ENCODE results near the gene CYP4F8. TPM values are rescaled to one million over a fixed set of nuclear protein-coding genes. Genes with fewer than 3 reads are reported as not detected.
"Not testable (repeated sequence)": the region's sequence is repeated elsewhere in the genome, so short reads cannot be mapped to it uniquely, and the experiment has no call there.

CYP4F8 gene
- total RNA-seq, 1 experiment from 2014 or later = not detected

DNA sequence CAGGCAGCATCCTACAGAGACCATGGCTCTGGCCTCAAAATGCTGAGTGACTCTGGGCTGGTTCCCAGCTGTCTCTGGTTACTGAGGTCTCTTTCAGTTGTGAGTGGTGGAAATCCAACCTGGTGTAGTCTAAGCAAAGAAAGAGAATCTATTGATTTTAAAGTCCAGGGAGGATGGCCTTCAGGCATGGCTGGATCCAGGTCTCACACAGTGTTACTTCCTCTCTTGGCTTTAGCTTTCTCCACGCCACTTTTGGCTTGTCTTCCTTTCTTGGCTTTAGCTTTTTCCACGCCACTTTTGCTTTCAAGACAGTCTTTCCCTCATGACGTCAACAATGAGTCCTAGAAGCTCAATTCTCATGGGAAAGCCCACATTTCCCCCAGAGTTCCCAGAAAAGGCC is 29.8 kb downstream of the CYP4F8 start:
- H3K36me3 ChIP-seq (replicated peaks; ENCODE audit: control insufficient read depth, insufficient read depth, low read length) = no peaks in the 10 kb centered on the region
- H3K4me3 ChIP-seq (ENCODE audit: insufficient read depth, low read depth, low read length) = no peak overlapping the region
- H3K27me3 ChIP-seq (ENCODE audit: control insufficient read depth, insufficient read depth, low read length) = no peaks in the 10 kb centered on the region
- no peak for DNase-seq

DNA sequence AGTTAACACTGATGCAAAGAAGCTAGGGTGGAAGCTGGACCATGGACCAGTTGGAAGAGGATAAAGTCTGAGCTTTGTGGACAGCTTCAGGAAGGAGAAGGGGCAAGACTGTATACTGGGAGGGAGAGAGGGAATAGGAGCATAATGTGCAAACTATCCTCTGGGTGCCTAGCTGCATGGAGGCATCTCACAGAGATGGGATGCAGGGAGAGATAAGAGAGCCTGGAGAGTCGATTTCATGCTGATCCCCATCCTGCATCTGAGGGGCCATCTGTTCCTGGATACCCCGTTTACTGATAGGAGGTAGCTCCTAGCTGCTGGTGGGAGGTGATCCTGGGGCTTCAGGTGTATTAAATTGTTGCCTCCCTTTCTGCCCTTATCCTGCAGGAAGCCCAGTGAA is 34.5 kb downstream of the CYP4F8 start:
- no peak overlapping the region for H3K4me3 ChIP-seq (ENCODE audit: insufficient read depth, low read depth, low read length)

DNA sequence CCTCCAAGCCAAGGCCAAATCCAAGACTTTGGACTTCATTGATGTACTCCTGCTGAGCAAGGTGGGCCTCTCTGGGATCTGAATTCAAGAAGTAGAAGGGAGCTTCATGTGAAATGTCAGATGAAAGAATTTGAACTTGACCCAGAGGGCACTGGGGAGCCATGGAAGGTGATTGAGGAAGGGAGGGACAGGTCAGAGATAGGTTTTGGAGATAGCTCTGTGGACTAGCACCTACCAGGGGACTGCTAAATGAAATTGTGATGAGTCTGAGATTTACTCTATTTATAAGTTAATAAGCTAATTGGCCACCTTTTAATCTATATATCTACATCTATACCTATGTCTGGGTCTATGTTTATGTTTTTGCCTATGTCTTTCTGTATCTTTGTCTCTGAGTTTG is 35.1 kb downstream of the CYP4F8 start:
- not testable (repeated sequence) for H3K27me3 ChIP-seq (ENCODE audit: control insufficient read depth, insufficient read depth, low read length); DNase-seq; H3K36me3 ChIP-seq (replicated peaks; ENCODE audit: control insufficient read depth, insufficient read depth, low read length); H3K4me3 ChIP-seq (ENCODE audit: insufficient read depth, low read depth, low read length)

More for the DNA sequence above, 34.5 kb downstream of the CYP4F8 start:
- DNase-seq = no peak
- Histone ChIP-seq H3K36me3 (replicated peaks; ENCODE audit: control insufficient read depth, insufficient read depth, low read length) (no peaks in the 10 kb centered on the region), H3K27me3 (ENCODE audit: control insufficient read depth, insufficient read depth, low read length) (no peaks in the 10 kb centered on the region)

DNA sequence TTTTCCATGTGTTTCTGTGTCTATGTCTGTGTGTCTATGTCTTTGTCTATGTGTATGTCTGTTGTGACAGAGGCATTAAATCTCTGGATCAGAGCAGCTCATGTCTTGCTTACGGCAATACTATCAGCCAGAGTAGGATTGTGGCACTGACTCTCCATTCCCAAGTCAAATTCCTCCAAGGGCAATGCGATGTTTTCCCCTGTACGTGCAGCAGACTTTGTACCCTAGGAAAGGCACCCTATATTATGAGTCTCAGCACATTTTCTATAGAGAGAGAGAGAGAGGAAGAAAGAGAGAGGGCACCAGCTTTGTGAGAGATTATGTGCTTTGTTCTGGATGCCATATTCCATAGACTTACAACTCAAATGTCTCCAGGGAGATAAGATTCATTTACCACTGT is 36.8 kb downstream of the CYP4F8 start:
- no peaks in the 10 kb centered on the region for H3K27me3 ChIP-seq (ENCODE audit: control insufficient read depth, insufficient read depth, low read length)
- DNase-seq = no peak
- no peaks in the 10 kb centered on the region for H3K36me3 ChIP-seq (replicated peaks; ENCODE audit: control insufficient read depth, insufficient read depth, low read length)
- H3K4me3 ChIP-seq (ENCODE audit: insufficient read depth, low read depth, low read length) = no peak overlapping the region

DNA sequence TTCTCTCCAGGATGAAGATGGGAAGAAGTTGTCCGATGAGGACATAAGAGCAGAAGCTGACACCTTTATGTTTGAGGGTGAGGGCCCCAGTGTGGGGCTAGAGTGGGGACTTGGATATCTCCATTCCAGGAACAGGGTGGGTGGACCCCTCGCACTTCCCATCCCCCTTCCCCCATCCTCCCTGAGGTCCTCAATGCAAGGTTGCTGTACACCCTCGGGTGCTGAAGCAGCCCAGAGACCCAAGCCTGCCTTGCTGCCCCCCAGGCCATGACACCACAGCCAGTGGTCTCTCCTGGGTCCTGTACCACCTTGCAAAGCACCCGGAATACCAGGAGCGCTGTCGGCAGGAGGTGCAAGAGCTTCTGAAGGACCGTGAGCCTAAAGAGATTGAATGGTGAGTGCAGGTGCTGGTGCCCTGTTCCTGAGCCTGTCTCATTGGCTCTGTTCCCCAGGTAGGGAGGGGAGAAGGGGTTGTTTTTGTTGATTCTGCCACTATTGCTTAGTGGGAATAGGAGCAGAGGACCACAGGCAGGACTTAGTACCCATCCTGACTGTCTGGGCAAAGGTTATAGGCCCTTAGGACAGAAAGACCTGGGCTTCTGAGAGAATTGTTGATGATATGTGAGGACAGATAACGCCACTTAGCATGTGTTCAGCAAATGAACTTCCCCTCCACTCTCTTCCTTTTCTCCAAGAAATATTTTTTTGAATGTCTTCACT is 37.7 kb downstream of the CYP4F8 start:
- DNase-seq = no peak
- H3K36me3 ChIP-seq (replicated peaks; ENCODE audit: control insufficient read depth, insufficient read depth, low read length) = no peaks in the 10 kb centered on the region
- no peak overlapping the region for H3K4me3 ChIP-seq (ENCODE audit: insufficient read depth, low read depth, low read length)
- no peaks in the 10 kb centered on the region for H3K27me3 ChIP-seq (ENCODE audit: control insufficient read depth, insufficient read depth, low read length)

DNA sequence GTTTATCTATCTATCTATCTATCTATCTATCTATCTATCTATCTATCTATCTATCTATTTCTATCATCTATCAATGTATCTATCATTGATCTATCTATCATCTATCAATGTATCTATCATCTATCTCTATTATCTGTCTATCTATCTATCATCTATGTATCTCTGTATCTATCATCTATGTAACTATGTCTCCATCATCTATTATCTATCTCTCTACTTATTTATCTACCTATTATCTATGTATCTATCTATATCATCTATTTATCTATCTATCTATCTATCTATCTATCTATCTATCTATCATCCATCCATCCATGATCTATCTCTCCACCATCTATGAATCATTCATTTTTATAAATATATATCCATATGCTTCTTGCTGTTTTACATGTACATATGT is 41.4 kb downstream of the CYP4F8 start:
- H3K27me3 ChIP-seq (ENCODE audit: control insufficient read depth, insufficient read depth, low read length) = no peaks in the 10 kb centered on the region

DNA sequence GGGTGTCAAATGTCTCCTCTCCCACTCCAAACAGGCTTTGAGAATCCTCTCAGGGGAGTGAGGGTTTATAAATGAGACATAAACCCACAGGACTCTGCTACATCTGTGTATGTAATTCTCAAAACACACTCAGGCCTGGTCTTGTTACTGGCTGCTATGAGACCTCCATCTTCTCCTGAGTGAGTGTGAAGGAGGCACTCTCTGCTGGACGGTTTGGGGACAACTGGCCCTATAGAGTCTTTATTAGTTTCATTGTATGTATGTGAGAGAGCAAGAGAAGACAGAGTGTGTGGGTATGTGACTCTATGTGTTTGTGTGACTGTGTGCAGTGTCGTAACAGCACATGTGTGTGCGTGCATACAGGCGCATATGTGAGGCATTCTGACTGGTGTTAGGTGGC is 48.2 kb downstream of the CYP4F8 start:
- Histone ChIP-seq H3K4me3 (ENCODE audit: insufficient read depth, low read depth, low read length) (no peak overlapping the region), H3K27me3 (ENCODE audit: control insufficient read depth, insufficient read depth, low read length) (no peaks in the 10 kb centered on the region), H3K36me3 (replicated peaks; ENCODE audit: control insufficient read depth, insufficient read depth, low read length) (no peaks in the 10 kb centered on the region)

More for the DNA sequence above, 41.4 kb downstream of the CYP4F8 start:
- DNase-seq = no peak
- no peaks in the 10 kb centered on the region for H3K36me3 ChIP-seq (replicated peaks; ENCODE audit: control insufficient read depth, insufficient read depth, low read length)
- no peak overlapping the region for H3K4me3 ChIP-seq (ENCODE audit: insufficient read depth, low read depth, low read length)

DNA sequence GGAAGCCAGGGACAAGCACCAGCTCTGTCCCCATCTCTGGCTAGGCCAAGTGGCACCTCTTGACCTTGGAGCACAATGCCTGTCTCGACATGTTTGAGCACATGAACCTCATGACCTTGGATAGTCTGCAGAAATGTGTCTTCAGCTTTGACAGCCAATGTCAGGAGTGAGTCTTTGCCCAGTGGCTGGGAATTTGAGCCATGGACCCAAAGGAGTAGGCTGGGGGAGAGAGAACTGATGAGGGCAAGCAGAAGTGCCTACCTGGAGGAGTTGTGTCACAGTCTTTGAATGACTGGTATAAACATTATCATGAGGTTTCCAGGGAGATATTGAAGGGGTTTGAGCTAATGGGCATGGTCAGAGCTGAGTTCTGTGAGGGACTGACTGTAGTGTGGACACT is 51.2 kb downstream of the CYP4F8 start:
- Histone ChIP-seq H3K36me3 (replicated peaks; ENCODE audit: control insufficient read depth, insufficient read depth, low read length) (no peaks in the 10 kb centered on the region), H3K27me3 (ENCODE audit: control insufficient read depth, insufficient read depth, low read length) (no peaks in the 10 kb centered on the region), H3K4me3 (ENCODE audit: insufficient read depth, low read depth, low read length) (no peak overlapping the region)
- DNase-seq = no peak

More for the DNA sequence above, 48.2 kb downstream of the CYP4F8 start:
- no peak for DNase-seq

DNA sequence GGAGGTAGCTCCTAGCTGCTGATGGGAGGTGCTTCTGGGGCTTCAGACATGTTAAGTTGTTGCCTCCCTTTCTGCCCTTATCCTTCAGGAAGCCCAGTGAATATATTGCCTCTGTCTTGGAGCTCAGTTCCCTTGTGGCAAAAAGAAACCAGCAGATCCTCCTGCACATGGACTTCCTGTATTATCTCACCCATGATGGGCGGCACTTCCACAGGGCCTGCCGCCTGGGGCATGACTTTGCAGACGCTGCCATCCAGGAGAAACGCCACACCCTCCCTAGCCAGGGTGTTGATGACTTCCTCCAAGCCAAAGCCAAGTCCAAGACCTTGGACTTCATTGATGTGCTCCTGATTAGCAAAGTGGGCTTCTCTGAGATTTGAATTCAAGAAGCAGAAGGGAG is 51.9 kb downstream of the CYP4F8 start:
- Histone ChIP-seq H3K36me3 (replicated peaks; ENCODE audit: control insufficient read depth, insufficient read depth, low read length) (no peaks in the 10 kb centered on the region), H3K4me3 (ENCODE audit: insufficient read depth, low read depth, low read length) (no peak overlapping the region), H3K27me3 (ENCODE audit: control insufficient read depth, insufficient read depth, low read length) (no peaks in the 10 kb centered on the region)
- DNase-seq = no peak

DNA sequence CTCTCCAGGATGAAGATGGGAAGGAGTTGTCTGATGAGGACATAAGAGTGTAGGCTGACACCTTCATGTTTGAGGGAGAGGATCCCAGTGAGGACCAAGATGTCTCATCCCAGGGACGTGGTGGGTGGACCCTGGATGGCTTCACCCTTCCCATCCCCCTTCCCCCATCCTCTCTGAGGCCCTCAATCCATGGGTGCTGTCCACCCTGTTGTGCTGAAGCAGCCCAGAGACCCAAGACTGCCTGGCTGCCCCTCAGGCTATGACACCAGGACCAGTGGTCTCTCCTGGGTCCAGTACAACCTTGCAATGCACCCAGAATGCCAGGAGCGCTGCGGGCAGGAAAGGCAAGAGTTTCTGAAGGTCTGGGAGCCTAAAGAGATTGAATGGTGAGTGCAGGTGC is 54.4 kb downstream of the CYP4F8 start:
- Histone ChIP-seq H3K27me3 (ENCODE audit: control insufficient read depth, insufficient read depth, low read length) (no peaks in the 10 kb centered on the region), H3K4me3 (ENCODE audit: insufficient read depth, low read depth, low read length) (no peak overlapping the region), H3K36me3 (replicated peaks; ENCODE audit: control insufficient read depth, insufficient read depth, low read length) (no peaks in the 10 kb centered on the region)
- no peak for DNase-seq

DNA sequence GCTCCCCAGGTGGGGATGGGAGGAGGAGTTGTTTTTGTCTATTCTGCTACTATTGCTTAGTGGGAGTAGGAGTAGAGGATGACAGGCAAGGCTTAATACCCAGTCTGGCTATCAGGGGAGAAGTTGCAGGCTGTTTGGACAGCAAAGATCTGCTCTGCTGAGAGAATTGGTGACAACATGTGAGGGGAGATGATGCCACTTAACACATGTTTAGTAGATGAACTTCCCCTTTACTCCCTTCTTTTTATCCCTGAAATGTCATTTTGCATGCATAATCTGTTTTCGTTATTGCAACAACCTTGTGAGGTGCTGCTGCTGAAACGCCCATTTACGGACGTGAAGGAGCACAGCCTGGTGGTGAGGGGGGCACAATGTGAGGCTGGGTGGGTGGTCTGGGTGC is 54.9 kb downstream of the CYP4F8 start:
- no peaks in the 10 kb centered on the region for H3K36me3 ChIP-seq (replicated peaks; ENCODE audit: control insufficient read depth, insufficient read depth, low read length)
- no peak for DNase-seq

DNA sequence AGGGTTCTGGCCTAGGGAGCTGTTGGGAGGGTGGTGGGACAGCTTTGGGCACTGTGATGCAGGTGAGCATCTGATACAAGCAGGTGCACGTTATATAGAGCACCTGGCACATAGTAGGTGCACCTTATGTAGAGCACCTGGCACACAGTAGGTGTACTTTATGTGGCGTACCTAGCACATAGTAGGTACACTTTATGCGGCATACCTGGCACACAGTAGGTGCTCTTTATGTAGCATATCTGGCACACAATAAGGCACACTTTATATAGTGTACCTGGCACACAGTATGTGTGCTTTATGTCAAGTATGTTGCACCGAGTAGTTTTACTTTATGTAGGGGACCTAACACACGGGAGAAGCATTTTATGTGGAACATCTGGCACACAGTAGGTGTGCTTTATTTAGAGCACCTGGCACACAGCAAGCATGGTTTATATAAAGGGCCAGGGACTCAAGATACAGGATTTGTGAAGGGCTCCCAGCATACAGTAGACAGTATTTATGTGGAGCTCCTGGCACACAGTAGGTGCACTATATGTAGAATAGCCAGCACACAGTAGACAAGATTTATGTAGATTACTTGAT is 56.3 kb downstream of the CYP4F8 start:
- Histone ChIP-seq H3K27me3 (ENCODE audit: control insufficient read depth, insufficient read depth, low read length) (no peaks in the 10 kb centered on the region), H3K4me3 (ENCODE audit: insufficient read depth, low read depth, low read length) (no peak overlapping the region), H3K36me3 (replicated peaks; ENCODE audit: control insufficient read depth, insufficient read depth, low read length) (no peaks in the 10 kb centered on the region)
- DNase-seq = no peak

More for the DNA sequence above, 54.9 kb downstream of the CYP4F8 start:
- Histone ChIP-seq H3K27me3 (ENCODE audit: control insufficient read depth, insufficient read depth, low read length) (no peaks in the 10 kb centered on the region), H3K4me3 (ENCODE audit: insufficient read depth, low read depth, low read length) (no peak overlapping the region)

DNA sequence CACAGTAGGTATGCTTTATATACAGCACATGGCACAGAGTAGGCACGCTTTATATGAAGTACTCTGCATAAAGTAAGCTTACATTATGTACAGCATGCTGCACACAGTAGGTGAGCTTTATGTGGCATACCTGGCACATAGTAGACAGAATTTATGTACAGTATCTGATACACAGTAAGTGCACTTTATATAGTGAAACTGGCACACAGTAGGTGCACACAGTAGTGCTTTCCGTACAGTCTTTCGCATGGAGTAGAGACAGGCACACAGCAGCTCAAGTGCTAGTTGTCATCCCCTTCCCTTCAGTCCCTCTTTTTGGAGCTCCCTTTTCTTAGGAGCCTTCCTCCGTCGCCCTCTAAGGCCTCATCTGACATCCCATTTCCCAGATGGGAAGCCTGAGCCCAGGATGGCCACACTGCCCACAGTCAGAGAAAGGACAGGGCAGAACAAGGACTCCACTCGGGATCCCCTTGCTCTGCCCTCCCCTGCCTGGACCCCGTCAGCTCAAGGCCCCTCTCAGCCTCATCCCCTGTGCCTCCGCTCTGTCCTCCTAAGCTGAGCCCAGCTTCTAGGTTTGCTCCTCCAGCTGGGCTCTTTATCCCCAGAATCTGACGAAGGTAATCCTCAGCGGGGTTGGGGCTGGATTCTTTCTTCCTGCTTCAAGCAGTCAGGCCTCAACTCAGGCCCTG is 57.0 kb downstream of the CYP4F8 start:
- Histone ChIP-seq H3K4me3 (ENCODE audit: insufficient read depth, low read depth, low read length) (no peak overlapping the region), H3K36me3 (replicated peaks; ENCODE audit: control insufficient read depth, insufficient read depth, low read length) (no peaks in the 10 kb centered on the region), H3K27me3 (ENCODE audit: control insufficient read depth, insufficient read depth, low read length) (no peaks in the 10 kb centered on the region)
- DNase-seq = no peak

DNA sequence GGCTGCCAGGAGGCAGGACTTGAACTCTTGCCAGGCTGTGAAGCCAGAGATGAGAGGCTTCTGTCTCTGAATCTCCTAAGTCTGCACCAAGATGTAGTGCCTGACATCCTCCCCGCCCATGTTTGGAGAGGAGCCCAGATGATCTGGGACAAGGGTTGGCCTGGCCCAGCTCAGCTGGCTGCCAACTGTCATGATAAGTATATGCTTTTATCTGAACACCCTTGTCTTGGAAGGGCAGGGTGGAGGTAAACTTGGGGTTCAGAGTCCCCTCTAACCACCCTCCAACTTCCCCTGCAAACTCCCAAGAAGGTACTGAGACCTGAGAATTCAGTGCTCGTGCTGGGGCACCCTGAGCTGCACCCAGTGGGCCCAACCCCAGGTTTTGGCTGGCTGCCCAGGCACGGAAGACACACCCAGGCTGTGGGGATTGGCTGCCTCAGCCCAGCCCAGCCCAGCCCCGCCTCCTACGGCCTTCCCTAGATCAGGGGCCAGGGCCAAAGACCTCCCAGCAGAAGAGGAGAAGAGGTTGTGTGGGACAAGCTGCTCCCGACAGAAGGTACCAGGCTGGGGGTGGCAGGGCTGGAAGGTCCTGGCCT is 57.7 kb downstream of the CYP4F8 start, which contains the start of gene CYP4F12:
Gene CYP4F12 (plus strand): TSS at position 508 of the 596 bp plus-strand sequence. CDS start 443 bp downstream, outside the sequence.
- no peaks in the 10 kb centered on the region for H3K36me3 ChIP-seq (replicated peaks; ENCODE audit: control insufficient read depth, insufficient read depth, low read length)
- no peak within 1 kb of the TSS for H3K4me3 ChIP-seq (ENCODE audit: insufficient read depth, low read depth, low read length)
- H3K27me3 ChIP-seq (ENCODE audit: control insufficient read depth, insufficient read depth, low read length) = no peaks in the 10 kb centered on the region
- DNase-seq = no peak

Measured in H7 (cell line).